CD4-positive, alpha-beta T cell treated with Interleukin-15 for 1 hour (primary cell): ENCODE data around the gene RIMS1.

Source experiments
- DNase-seq: peaks from one replicate; pipeline ENCODE4 v3.0.0-alpha.2; 2020

Gene RIMS1

DNA sequence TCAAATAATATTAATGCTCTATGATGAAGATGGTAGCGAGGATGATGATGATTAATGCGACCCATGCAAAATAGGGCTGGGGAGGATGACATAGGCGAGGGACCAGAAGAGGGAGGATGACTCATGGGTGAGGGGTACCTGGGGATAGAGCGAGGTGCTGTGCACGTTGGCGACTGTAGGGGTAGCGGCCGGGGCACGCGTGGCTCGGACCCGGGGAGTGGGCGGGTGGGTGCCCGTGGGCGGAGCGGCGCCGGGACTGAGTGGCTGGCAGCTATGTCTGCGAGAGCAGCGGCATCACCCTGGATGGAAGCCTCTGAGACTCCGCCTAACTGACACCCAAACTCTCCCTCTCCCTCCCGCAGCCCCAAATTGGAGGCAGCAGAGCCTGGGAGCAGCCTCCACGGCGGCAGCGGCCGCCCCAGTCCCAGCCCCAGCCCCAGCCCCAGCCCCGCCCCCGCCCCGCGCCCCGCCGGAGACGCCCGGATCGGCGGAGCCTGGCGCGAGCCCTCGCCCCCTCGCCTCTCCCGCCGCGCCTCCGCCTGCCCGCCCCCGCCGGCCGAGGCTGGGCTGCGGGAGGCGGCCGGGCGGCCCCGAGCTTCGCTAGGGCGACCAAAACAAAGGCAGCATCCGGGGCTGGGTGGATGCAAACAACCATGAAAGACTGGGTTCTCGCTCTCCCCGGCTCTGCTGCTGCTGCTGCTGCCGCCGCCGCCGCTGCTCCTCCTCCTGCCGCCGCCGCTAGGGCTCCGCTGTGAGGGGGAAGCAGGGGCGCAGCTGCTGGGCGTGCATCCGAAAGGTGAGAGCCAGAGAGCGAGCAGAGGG lies at the start of gene RIMS1:
TSS of gene RIMS1 (plus strand) at position 367 of the 822 bp plus-strand sequence. CDS start 474 bp downstream, outside the sequence.
- no peak for DNase-seq

DNA sequence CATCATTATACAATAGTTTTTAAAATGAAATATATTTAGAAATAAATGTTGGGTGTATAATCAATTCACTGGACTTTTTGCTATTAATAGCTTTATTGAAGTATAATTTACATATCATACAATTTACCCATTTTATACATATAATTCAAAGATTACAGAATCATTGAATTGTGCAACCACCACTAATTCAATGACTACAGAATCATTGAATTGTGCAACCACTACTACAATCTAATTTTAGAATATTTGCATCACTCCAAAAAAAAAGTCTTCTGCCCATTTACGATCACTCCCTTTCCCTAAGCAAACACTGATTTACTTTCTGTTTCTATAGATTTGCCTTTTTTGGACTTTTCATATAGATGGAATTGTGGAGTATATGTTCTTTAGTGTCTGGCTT lies 35.1 kb upstream of the RIMS1 start:
- DNase-seq = no peak

DNA sequence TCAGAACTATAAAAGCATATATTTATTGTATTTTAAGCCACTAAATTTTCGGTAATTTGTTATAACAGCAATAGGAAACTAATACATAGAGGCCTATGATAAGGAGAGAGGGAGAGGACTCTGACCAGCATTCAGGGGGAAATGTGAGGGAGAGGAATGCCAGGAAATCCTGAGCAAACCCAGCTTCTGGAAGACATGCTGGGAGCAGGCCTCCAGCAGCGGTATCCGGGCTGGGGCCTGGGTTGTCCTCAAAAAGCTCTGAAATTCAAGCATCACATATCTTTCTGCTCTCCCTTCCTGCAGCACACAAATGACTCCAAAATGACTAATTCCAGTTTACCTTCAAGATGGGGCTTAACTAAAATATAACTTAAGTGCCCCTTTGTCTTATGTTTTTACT lies 33.4 kb upstream of the RIMS1 start:
- no peak for DNase-seq

GRCh38 chr6:71855406-71855805 lies 30.9 kb upstream of the RIMS1 start:
- DNase-seq = no peak

- DNase-seq = no peak
Observed at GRCh38 chr6:71879016-71879415, 7.3 kb upstream of the RIMS1 start.

DNA sequence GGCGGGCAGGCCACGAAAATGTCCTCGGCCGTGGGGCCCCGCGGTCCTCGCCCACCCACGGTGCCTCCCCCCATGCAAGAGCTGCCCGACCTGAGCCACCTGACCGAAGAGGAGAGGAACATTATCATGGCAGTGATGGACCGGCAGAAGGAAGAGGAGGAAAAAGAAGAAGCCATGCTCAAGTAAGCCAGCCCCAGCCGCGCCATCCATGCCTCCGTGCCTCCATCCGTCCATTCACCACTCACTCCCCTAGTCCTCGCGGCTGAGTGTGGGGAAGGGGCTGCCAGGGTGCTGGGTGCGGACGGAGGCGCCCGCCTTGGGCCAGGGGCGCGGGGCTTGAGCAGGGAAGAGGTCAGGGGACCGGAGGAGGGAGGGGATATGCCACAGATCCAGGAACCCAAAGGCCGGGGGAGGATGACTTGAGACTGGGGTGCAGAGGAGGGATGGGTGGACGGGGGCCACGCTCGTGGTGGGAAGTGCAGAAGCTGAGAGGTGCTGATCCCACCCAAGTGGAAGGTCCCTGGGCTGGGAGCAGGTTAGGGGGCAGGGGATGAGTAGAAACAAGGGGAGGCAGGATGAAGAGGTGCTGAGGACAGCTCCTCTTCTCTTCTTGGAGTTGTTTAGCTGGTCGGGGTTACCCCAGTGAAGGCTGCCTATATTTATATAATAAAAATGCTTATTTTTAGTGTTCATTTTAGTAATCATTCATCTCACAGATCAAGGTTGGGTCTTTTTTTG lies 825 bp downstream of the RIMS1 start:
- no peak for DNase-seq

DNA sequence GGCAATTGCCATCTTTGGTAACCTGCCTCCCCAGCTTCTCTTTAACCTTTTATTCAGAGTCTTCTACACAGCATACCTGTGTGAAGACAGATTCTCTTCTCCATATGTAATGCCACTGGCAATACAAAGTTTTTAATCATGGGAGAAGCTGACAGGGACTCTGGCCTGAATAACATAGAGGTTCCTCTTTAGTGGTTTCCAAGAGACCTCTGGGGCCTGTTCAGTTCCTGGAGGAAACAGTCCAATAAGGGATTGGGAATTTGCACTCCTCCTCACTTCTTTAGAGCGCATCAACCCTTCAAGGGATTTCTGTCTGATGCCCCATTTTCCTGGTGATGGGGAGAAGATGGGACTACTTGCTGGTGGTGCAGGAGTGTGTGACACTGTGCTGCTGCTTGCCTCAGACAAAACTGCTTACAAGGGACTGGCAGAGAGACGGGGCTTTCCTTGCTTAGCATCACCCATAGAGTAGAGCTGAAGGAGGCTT lies 1.4 kb downstream of the RIMS1 start:
- no peak for DNase-seq

DNA sequence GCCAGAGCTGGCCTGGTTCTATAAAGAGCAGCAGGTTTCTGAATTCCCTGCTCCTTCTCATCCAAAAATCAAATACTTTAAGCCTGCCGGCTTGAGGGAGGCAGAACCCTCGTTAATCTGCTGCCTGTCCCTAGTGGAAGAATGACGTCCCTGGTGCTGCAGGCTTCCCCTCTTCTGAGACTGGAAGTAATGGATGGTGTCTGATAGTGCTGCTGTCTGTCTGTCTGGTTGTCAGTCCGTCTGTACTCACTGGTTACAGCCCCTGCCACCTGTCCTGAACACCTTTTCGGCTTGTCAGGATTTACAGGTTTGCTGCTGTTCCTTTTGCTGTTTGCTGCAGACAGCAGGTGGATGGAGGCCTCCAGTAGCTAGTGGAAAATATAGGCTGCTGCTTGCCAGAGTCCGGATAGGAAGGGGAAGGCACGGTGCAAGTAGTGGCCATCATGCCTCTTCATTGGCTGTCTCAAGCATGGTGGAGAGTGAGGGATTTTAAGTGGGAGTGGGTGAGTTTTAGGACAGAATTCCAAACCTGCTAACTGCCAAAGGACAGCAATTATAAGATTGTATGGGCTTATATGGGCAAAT lies 2.5 kb downstream of the RIMS1 start:
- DNase-seq = no peak

DNA sequence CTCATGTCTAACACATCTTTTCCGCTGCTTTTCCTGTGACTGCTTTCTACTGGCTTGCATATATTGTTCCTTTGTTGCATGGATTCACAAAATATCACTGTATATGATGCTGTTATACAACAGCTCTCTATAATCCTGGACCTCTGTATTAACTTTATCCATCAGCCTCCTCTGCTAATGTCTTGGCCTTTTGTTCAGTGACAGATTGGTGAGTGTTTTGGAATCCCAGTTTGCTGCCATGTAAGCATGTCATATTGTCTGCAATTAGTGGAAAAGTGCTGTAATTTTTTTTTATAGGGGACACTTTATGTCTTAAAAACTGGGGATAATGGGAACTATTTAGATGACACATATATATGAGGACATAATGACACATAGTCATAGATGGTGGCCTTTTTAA lies 3.0 kb downstream of the RIMS1 start:
- DNase-seq = no peak

DNA sequence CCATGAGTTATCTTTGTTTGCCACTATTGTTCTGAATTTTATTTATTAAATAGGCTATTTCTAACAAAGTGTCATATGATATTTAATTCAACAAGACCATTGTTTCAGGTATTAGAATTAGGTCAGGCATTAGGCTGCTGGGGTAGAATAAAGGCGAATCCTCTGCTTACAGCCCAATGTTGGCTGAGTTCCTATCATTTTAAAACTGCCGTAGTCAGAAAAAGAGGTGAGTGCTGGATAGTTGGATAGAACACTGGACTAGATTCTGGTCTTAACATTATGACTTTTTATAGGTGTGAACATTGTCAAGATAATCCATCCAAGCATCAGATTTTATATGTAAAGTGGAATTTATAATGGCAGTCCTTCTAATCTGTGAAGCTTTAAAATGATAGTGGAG lies 6.3 kb downstream of the RIMS1 start:
- no peak for DNase-seq

DNA sequence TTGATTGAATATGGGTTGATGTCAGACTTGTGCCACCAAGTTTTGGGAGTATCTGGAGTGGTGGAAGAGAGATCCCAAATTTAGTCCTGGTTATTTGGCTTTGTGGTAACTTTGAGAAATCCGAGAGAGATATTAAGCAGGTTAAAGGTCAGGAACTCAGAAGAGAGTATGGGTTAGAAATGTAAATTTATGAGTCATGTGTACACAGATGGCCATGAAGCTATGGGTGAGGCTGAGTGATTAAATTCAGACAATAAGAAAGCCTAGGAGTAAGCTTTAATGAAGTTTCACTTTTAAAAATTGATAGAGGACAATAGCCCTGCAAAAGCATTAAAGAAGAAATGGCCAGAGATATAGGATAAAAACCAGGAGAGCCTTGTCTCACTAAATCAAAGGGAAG lies 14.3 kb downstream of the RIMS1 start:
- no peak for DNase-seq

GRCh38 chr6:71902261-71902660 lies 15.9 kb downstream of the RIMS1 start:
- no peak for DNase-seq

GRCh38 chr6:71906813-71907212 lies 20.5 kb downstream of the RIMS1 start:
- DNase-seq = no peak

- DNase-seq = no peak
Observed at GRCh38 chr6:71908162-71908765, 21.9 kb downstream of the RIMS1 start.

DNA sequence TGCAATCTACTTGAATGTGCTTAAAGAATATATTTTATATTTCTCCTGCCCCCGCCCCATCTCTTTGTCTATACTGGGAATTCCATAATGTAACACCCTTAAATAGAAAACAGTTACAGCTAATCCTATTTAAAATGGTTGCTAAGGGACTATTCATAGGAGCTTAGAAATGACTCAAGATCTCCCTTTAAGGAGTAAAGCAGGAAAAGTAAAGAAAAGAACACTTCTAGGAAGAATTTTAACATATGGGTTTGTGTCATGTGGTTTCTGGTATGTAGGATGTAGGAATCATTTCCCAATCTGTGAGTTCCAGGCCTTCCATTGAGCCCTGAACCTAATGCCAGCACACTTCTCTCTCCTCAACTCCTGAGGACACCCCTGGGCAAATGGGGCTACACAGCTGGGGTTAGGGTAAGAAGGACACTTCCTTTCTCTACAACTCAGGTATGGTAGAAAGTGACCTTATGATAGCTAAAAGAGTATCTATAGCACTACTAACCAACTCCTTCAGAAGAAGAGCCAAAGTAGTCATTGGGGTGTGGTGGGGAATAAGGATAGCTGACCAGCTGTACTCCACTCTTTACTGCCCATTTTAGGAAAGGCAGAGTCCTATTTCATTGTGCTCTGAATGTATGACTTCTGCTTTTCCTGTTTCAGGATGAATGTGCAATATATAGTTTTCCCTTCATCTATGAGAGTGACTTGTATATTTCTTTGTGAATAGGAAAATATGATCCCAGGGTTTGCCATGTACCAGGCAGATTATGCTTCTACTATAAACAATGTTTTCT lies 27.3 kb downstream of the RIMS1 start:
- no peak for DNase-seq

- no peak for DNase-seq
Observed at GRCh38 chr6:71929047-71929446, 42.7 kb downstream of the RIMS1 start.

GRCh38 chr6:71933881-71934280 lies 47.5 kb downstream of the RIMS1 start:
- DNase-seq = no peak

DNA sequence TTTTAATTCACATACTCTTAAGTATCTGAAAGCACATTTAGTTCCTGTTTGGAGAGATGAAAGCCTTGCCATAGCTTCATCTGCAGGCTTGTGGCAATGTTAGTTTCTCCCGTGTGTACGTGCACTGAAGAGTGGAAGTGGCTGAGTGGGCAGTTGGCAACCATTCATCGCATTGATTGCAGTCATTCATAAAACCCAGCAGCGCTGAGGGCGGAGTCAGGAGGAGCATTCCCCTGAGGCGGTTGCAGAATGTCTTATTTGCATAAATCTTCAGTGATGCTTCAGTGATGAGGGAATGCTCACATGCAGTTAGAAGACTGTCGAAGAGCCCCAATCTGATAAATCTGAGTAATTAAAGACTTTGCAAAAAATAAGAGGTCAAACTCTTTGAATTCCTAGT lies 79.1 kb downstream of the RIMS1 start:
- no peak for DNase-seq

DNA sequence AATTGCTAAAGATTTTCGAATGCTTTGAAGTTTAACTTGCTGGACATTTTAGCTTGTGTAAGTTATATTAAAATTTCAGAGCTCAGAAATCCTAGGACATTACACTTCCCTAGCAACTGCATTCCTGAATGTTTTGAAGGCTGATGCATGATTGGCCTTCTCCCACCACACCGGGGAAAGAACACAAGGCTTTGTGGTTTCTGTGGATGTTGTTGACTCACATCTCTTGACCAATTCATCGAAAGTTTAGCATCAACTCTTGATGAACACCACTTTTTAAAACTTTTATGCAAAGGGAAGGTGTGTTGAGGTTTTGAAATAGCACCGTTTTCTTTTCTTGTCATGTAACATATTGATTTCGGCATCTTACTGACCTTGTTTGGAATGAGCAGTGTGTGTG lies 81.1 kb downstream of the RIMS1 start:
- no peak for DNase-seq

DNA sequence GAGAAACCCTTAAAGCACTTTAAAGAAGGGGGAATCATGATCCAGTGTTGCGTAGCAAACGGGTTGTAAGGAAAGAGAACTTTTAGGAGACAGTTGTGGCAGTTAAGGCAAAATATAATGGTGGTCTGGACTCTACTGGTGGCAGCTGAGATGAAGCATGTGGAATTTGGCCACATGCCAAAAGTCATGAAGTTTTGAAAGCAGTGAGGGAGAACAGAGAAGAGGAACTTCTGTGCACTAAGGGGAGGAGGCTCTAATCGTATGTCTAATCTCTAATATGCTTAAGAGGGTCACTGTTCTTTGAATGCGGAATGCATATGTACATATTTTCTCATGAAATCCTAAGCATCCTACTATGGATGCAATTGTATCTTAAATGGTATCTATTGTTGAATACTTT lies 91.5 kb downstream of the RIMS1 start:
- DNase-seq = no peak

DNA sequence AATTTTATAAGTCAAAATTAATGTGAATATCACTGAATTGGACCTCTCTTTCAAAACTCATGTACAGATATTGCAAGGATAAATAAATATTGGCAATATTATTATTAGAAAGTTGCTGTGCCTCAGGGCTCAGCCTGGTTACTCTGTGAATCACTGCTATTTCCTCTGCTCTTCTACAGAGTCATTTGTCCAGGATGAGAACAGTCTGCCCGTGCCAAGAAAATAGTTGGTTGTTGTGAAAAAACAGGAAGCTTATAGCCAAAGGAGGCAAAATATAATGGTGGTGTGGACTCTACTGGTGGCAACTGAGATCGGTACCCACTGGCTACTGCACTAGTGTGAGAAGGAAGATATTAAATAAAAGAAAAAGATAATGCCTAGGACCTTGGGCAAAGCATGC lies 93.6 kb downstream of the RIMS1 start:
- DNase-seq = no peak

GRCh38 chr6:71982389-71982788 lies 96.0 kb downstream of the RIMS1 start:
- DNase-seq = no peak

GRCh38 chr6:71983131-71983530 lies 96.8 kb downstream of the RIMS1 start:
- no peak for DNase-seq
